HepG2 (cell line): Measurements from ENCODE around the gene PEX11B. TPM values are rescaled to one million over a fixed set of nuclear protein-coding genes. Genes with fewer than 3 reads are reported as not detected.

Source experiments
- ATAC-seq: fragments of 200-7000 bp; cut with Tn5 transposase; 3 replicates; pipeline ENCODE4 v1.9.1; 2020; ENCODE audit warnings: mild to moderate bottlenecking, moderate library complexity
- BruUV-seq: library from RNA; stranded (reverse); fragments of 400-500 nt; replicated peaks from 2 replicates; lab custom pipeline; 2021; lab: Mats Ljungman, UMichigan
- CTCF ChIA-PET: fragments of 300-600 bp; formaldehyde crosslinking; extraction: SDS; loops from one replicate; lab custom pipeline; 2021; ENCODE audit warnings: low total read pairs, inconsistent platforms, low intra/inter-chr PET ratio; lab: Yijun Ruan, JAX
- POLR2A ChIA-PET: fragments of 350-600 bp; sonication (Branson Sonifier 250); formaldehyde crosslinking; loops from one replicate; lab custom pipeline; 2020; ENCODE audit warnings: antibody characterized with exemption, inconsistent platforms; lab: Yijun Ruan, JAX
- DNase-seq: peaks from one replicate; pipeline ENCODE4 v3.0.0-alpha.2; 2015; ENCODE audit warnings: low spot score
- FAIRE-seq: peaks from 3 replicates; lab custom pipeline; 2011; peaks lifted over from hg19 to GRCh38; lab: Jason Lieb, UNC
- H2AFZ ChIP-seq: one replicate; pipeline ENCODE4 v1.6.1; 2011; ENCODE audit warnings: low read length, inconsistent platforms
- H3K27ac ChIP-seq: fragments of 300-600 bp; 3 replicates; pipeline ENCODE4 v1.8.0; 2011; ENCODE audit warnings: mixed run types, mild to moderate bottlenecking, mixed read lengths, low read length, inconsistent platforms; ENCODE audit not compliant: insufficient read depth; ENCODE audit errors: extremely low read length
- H3K27me3 ChIP-seq, 2 experiments: fragments of 200-600 bp in 1 of 2; 2 replicates in 1 of 2; 3 replicates in 1 of 2; pipeline versions ENCODE4 v1.6.0 to v1.8.0; 2011; ENCODE audit warnings: low read length in 2 of 2, mild to moderate bottlenecking in 2 of 2, moderate library complexity in 2 of 2, inconsistent platforms in 1 of 2; ENCODE audit not compliant: insufficient read depth in 2 of 2, control insufficient read depth in 1 of 2
- H3K36me3 ChIP-seq, 2 experiments: fragments of 200-600 bp in 1 of 2; replicated peaks in 1 of 2; 2 replicates in 1 of 2; 3 replicates in 1 of 2; pipeline versions ENCODE4 v1.5.1 to v1.8.0; 2011; ENCODE audit warnings: low read length in 2 of 2, inconsistent platforms in 1 of 2; ENCODE audit not compliant: insufficient read depth in 2 of 2, control insufficient read depth in 1 of 2
- H3K4me1 ChIP-seq: 2 replicates; pipeline ENCODE4 v1.5.1; 2012; ENCODE audit warnings: low read length, inconsistent platforms; ENCODE audit not compliant: insufficient read depth
- H3K4me2 ChIP-seq: 2 replicates; pipeline ENCODE4 v1.6.0; 2011; ENCODE audit warnings: low read depth, low read length, inconsistent platforms
- H3K4me3 ChIP-seq, 3 experiments: fragments of 200-600 bp in 1 of 3; sonication (generic), shearing (Covaris generic) in 1 of 3; replicated peaks in 1 of 3; 2 replicates each; pipeline ENCODE4 v1.5.1; 2011 to 2016; ENCODE audit warnings: low read length in 3 of 3, inconsistent platforms in 2 of 3, low read depth in 2 of 3, mild to moderate bottlenecking in 2 of 3, control low read depth in 1 of 3, mixed read lengths in 1 of 3; ENCODE audit not compliant: insufficient read depth in 1 of 3
- H3K79me2 ChIP-seq: one replicate; pipeline ENCODE4 v1.6.1; 2011; ENCODE audit warnings: low read length, inconsistent platforms; ENCODE audit not compliant: insufficient read depth
- H3K9ac ChIP-seq: 2 replicates; pipeline ENCODE4 v1.6.0; 2011; ENCODE audit warnings: mild to moderate bottlenecking, low read depth, low read length, inconsistent platforms; ENCODE audit not compliant: insufficient read depth
- H3K9me3 ChIP-seq: 2 replicates; pipeline ENCODE4 v1.5.1; 2012; ENCODE audit warnings: mild to moderate bottlenecking, low read length
- H4K20me1 ChIP-seq: 2 replicates; pipeline ENCODE4 v1.6.0; 2011; ENCODE audit warnings: inconsistent platforms, mild to moderate bottlenecking, low read length, moderate library complexity; ENCODE audit not compliant: insufficient read depth
- MAX ChIP-seq: IDR thresholded peaks from 2 replicates; pipeline ENCODE4 v1.6.1; 2012; ENCODE audit warnings: inconsistent platforms
- POGK ChIP-seq: sonication (generic); formaldehyde crosslinking; conservative IDR thresholded peaks from 2 replicates; pipeline ENCODE4 v1.8.0; 2022; ENCODE audit warnings: mild to moderate bottlenecking, moderate library complexity, missing genetic modification reagents
- ZNF446 ChIP-seq: sonication (generic); formaldehyde crosslinking; IDR thresholded peaks from 2 replicates; pipeline ENCODE4 v1.5.0; 2020; ENCODE audit warnings: mild to moderate bottlenecking, missing genetic modification reagents
- ZNF513 ChIP-seq: sonication (generic); formaldehyde crosslinking; conservative IDR thresholded peaks from 2 replicates; pipeline ENCODE4 v1.5.0; 2020; ENCODE audit warnings: missing genetic modification reagents
- ZNF710 ChIP-seq: sonication (generic); formaldehyde crosslinking; IDR thresholded peaks from 2 replicates; pipeline ENCODE4 v1.5.0; 2020; ENCODE audit warnings: mild to moderate bottlenecking, missing genetic modification reagents, borderline replicate concordance
- WGBS: methylation state at CpG from one replicate; pipeline ENCODE4 v1.1.6; 2017; ENCODE audit warnings: low lambda C conversion rate; 5-methylcytosine and 5-hydroxymethylcytosine counted together
- in situ Hi-C: cut with HindIII; loops from 2 replicates; pipeline ENCODE4 v1.10.0; 2017; ENCODE audit warnings: low pct_unique_long_range_greater_than_20kb; ENCODE audit not compliant: extremely low pct_ligation_motif_present
- intact Hi-C: fragments of 100-400 bp; cut with micrococcal nuclease; formaldehyde crosslinking; loops from one replicate; pipeline ENCODE4 v1.10.0; 2022; ENCODE audit not compliant: unreplicated experiment
- polyA plus RNA-seq, 8 experiments: library from polyadenylated mRNA; depleted of rRNA in 3 of 8; stranded (reverse) in 7 of 8; unstranded in 1 of 8; fragments of >200 nt; fragmentation: Illumina TruSeq in 4 of 8; extraction: Trizol in 4 of 8; gene quantifications; 2 replicates each; pipeline versions ENCODE4 v1.2.1 to v1.2.3, GENCODE V29; 2011 to 2016; ENCODE audit warnings: low read depth in 4 of 8, missing spikeins in 1 of 8, mixed read lengths in 1 of 8; ENCODE audit not compliant: insufficient read depth in 1 of 8
- total RNA-seq, 5 experiments: library from RNA; depleted of rRNA; stranded (reverse); fragments of >200 nt; fragmentation: Illumina TruSeq; extraction: Trizol; gene quantifications; 2 replicates each; pipeline ENCODE4 v1.2.3, GENCODE V29; 2016; ENCODE audit warnings: low read depth in 1 of 5
- TF ChIP-seq, protein P1 (sequence below): sonication (generic); formaldehyde crosslinking; IDR thresholded peaks from 2 replicates; pipeline ENCODE4 v1.4.0; 2020; ENCODE audit warnings: missing genetic modification reagents
- TF ChIP-seq, protein P2 (sequence below): sonication (generic); formaldehyde crosslinking; IDR thresholded peaks from 2 replicates; pipeline ENCODE4 v1.5.0; 2020; ENCODE audit warnings: missing genetic modification reagents
- TF ChIP-seq, protein P3 (sequence below): sonication (generic); formaldehyde crosslinking; IDR thresholded peaks from 2 replicates; pipeline ENCODE4 v1.4.0; 2020; ENCODE audit warnings: missing genetic modification reagents
- TF ChIP-seq, protein P4 (sequence below): sonication (generic); formaldehyde crosslinking; IDR thresholded peaks from 2 replicates; pipeline ENCODE4 v1.5.1; 2020; ENCODE audit warnings: mild to moderate bottlenecking, missing genetic modification reagents, moderate library complexity

The PEX11B gene
- total and polyA plus RNA-seq, 2 of the 13 experiments (the other 11 are each of a cell fraction or from before 2014, with no cell fraction given) = 21.6 to 48.4 TPM

DNA sequence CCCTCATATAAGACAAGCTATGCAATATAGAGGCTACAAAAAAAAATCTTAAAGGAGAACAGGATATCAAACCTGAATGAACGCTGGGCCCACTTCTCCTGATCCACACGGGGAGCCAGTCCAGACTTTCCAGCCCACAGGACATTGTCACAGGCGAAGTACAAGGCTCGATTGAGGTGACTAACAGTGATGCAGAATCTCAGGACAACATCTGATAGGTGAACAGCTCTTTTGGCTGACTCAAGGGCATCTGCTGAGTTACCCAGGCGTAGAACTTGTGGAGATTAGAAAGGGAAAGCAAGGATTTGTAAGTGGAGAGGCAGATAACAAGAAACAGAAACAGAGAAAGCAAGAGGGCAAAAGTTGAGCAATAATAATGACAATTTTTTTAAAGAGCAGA is 1.8 kb downstream of the PEX11B start:
- Histone ChIP-seq H3K9ac (no peak overlapping the region; the same call in 1 of the 2 replicates), H3K27me3 (no peaks in the 10 kb centered on the region; a peak in 1 of 5 replicates), H2AFZ (no peak overlapping the region), H3K9me3 (no peaks in the 10 kb centered on the region), H3K4me3 (no peak overlapping the region), H3K27ac (no peak overlapping the region), H3K79me2 (peaks cover 8% of the 10 kb centered on the region), H3K36me3 (peaks cover 7 to 13% of the 10 kb centered on the region in 2 experiments; a peak in 4 of 5 replicates), H4K20me1 (no peaks in the 10 kb centered on the region), H3K4me2 (no peak overlapping the region), H3K4me1 (peaks cover 18% of the 10 kb centered on the region)
- ChIA-PET CTCF (no interaction called here), POLR2A (interaction anchor here (1.9 kb wide), 1 partner anchor 11 kb away, joined by 7 read pairs; the partner anchor contains the start of gene RBM8A)
- TF ChIP-seq POGK (no peak), MAX (no peak), ZNF446 (no peak), ZNF513 (CRISPR knock-in tag) (no peak), ZNF710 (CRISPR knock-in tag) (no peak)
- TF ChIP-seq, protein P1, sequence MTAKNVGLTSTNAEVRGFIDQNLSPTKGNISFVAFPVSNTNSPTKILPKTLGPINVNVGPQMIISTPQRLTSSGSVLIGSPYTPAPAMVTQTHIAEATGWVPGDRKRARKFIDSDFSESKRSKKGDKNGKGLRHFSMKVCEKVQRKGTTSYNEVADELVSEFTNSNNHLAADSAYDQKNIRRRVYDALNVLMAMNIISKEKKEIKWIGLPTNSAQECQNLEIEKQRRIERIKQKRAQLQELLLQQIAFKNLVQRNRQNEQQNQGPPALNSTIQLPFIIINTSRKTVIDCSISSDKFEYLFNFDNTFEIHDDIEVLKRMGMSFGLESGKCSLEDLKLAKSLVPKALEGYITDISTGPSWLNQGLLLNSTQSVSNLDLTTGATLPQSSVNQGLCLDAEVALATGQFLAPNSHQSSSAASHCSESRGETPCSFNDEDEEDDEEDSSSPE (CRISPR knock-in tag) = no peak
- TF ChIP-seq, protein P2, sequence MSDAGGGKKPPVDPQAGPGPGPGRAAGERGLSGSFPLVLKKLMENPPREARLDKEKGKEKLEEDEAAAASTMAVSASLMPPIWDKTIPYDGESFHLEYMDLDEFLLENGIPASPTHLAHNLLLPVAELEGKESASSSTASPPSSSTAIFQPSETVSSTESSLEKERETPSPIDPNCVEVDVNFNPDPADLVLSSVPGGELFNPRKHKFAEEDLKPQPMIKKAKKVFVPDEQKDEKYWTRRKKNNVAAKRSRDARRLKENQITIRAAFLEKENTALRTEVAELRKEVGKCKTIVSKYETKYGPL (CRISPR knock-in tag) = no peak
- TF ChIP-seq, protein P3, sequence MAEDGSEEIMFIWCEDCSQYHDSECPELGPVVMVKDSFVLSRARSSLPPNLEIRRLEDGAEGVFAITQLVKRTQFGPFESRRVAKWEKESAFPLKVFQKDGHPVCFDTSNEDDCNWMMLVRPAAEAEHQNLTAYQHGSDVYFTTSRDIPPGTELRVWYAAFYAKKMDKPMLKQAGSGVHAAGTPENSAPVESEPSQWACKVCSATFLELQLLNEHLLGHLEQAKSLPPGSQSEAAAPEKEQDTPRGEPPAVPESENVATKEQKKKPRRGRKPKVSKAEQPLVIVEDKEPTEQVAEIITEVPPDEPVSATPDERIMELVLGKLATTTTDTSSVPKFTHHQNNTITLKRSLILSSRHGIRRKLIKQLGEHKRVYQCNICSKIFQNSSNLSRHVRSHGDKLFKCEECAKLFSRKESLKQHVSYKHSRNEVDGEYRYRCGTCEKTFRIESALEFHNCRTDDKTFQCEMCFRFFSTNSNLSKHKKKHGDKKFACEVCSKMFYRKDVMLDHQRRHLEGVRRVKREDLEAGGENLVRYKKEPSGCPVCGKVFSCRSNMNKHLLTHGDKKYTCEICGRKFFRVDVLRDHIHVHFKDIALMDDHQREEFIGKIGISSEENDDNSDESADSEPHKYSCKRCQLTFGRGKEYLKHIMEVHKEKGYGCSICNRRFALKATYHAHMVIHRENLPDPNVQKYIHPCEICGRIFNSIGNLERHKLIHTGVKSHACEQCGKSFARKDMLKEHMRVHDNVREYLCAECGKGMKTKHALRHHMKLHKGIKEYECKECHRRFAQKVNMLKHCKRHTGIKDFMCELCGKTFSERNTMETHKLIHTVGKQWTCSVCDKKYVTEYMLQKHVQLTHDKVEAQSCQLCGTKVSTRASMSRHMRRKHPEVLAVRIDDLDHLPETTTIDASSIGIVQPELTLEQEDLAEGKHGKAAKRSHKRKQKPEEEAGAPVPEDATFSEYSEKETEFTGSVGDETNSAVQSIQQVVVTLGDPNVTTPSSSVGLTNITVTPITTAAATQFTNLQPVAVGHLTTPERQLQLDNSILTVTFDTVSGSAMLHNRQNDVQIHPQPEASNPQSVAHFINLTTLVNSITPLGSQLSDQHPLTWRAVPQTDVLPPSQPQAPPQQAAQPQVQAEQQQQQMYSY = peak; percentile 59; the same call in 1 of the 2 replicates
- TF ChIP-seq, protein P4, sequence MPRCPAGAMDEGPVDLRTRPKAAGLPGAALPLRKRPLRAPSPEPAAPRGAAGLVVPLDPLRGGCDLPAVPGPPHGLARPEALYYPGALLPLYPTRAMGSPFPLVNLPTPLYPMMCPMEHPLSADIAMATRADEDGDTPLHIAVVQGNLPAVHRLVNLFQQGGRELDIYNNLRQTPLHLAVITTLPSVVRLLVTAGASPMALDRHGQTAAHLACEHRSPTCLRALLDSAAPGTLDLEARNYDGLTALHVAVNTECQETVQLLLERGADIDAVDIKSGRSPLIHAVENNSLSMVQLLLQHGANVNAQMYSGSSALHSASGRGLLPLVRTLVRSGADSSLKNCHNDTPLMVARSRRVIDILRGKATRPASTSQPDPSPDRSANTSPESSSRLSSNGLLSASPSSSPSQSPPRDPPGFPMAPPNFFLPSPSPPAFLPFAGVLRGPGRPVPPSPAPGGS (CRISPR knock-in tag) = no peak
- no peak for ATAC-seq
- intact Hi-C loops (loop anchor here (5.0 kb wide), 1 partner anchor 91 kb away; no protein-coding TSS in a partner anchor), in situ Hi-C loops (no loop called here)
- no peak for DNase-seq
- BruUV-seq = no TSS peak
- no peak for FAIRE-seq
- WGBS = 87% methylated on average over 5 of the region's 5 CpGs
